HG03457 (cell line): ENCODE data around the gene HOXB4.
"Not testable (repeated sequence)": the region's sequence is repeated elsewhere in the genome, so short reads cannot be mapped to it uniquely, and the experiment has no call there.

Experiments used
- ATAC-seq: cut with Tn5 transposase; IDR thresholded peaks from one replicate; pipeline ENCODE4 v1.9.1; 2021; ENCODE audit warnings: moderate number of reproducible peaks; ENCODE audit not compliant: unreplicated experiment

HOXB4 gene

GRCh38 chr17:48535793-48536559 is 42.2 kb downstream of the HOXB4 start:
- not testable (repeated sequence) for ATAC-seq

- ATAC-seq, result no peak
Measured at GRCh38 chr17:48532261-48532660, 45.9 kb downstream of the HOXB4 start.

GRCh38 chr17:48530887-48531272 is 47.3 kb downstream of the HOXB4 start, which contains the start of gene HOXB1:
Gene HOXB1 (minus strand): TSS chr17:48531011. CDS start chr17:48530904, 107 bp downstream.
- no peak for ATAC-seq

- no peak for ATAC-seq
Measured at GRCh38 chr17:48530208-48530886, 47.8 kb downstream of the HOXB4 start.

- ATAC-seq, result no peak
Measured at GRCh38 chr17:48529683-48530009, 48.5 kb downstream of the HOXB4 start.

- ATAC-seq, result no peak
Measured at GRCh38 chr17:48528936-48529682, 49.0 kb downstream of the HOXB4 start.

DNA sequence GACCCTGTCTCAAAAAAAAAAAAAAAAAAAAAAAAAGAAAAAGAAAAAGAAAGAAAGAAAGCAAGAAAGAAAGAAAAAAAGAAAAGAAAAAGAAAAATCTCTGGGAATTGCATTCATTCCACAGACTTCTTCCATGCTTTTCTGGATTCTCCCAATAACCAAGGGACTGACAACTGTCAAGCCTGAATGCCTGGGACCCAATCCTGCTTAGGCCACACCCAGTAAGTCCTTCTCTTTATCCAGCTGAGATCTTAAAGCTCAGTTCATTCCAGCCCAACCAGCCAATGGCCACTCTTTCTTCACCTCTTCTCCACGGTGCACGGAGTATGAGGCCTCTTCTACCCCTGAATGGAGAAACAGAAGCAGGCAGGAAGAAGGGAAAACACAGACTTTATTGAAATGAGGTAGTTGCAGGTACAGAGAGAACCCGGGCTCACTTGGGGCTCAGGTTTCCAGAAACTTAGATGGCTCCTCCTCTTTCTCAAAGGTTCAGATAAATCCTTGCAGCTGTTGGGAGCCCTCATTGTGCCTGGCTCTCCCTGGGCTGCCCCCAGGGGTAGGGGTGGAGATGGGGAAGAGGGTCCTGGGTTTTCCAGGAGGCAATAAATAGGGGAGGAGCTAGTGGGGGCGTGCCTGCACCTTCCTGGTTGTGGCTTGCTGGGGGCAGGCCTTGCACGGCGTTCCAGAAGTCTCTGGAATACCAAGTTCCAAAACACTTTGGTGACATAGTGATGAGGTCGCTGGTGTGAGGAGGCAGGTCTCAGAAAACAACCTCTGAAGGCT is 49.8 kb downstream of the HOXB4 start:
- ATAC-seq, result no peak

DNA sequence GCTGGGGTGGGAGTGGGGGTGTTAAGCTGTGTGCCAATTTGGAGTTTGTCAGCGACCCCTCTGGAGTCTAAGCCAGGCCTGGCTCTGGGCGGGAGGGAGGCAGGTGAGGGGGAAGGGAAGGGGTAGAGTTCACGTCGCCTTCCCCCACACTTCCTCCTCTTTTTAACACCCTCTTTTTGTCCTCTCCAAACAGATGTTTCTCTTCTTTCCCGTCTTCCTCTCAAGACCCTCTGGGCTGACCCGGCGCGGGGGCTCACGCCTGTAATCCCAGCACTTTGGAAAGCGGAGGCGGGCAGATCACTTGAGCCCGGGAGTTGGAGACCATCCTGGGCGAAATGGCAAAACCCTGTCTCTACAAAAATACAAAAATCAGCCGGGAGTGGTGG is 50.6 kb downstream of the HOXB4 start:
- ATAC-seq, result no peak

DNA sequence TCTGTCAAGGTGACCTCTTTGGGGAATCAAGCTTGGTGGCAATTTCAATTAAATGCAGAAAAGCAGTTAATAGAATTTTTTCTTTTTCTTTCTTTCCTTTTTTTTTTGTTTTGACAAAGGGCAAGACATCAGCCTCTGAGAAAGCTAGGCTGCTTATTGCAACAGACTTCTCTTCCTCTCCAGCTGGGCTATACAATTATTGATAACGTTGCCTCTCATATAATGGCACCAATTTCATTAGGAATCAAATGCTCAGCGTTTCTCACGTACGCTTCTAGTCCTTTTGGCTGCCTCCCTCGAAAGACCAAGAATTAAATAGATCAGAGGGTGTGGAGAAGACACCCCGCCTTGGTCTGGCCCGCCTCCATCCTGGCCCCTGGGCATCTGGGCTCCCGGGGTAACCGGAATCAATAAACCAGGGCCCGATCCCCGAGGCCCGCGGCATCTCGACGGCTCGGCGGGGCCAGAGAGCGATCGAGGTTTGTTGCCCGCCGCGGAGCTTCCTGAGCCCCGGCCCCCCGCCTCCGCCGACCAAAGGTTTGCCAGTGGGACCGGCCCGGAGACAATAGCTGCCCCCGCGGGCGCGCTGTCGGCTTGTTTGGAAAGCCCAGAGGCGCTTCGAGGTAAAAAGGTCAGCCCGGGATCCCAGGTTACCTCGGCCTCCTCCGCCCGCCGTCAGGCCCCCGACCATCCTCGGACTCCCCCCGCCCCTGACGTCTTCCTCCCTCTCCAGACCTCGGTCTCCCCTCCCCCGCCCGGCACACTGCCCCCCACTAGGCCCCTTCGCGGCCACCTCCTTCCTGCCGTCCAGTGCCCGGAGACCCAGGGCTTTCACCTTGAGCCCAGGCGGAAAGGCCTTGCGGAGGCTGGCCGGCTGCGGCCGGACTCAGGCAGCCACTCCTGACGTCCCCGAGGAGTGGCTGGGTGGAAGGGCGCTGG is 51.3 kb downstream of the HOXB4 start:
- no peak for ATAC-seq
